Embryonic facial prominence (tissue), 1 donor: ENCODE results near the gene ABHD12.

Source experiments
- DNase-seq: peaks from one replicate; pipeline ENCODE4 v3.0.0-alpha.2; 2016; ENCODE audit errors: extremely low spot score

Gene ABHD12

GRCh38 chr20:25382704-25383370 lies 7.8 kb downstream of the ABHD12 start:
- no peak for DNase-seq

GRCh38 chr20:25380945-25381614 lies 9.6 kb downstream of the ABHD12 start:
- no peak for DNase-seq

GRCh38 chr20:25378884-25379733 lies 11.5 kb downstream of the ABHD12 start:
- no peak for DNase-seq

- DNase-seq: no peak
These were observed 12.3 kb downstream of the ABHD12 start for GRCh38 chr20:25378189-25378883.

GRCh38 chr20:25376886-25377285 lies 13.7 kb downstream of the ABHD12 start:
- DNase-seq: no peak

- DNase-seq: no peak
These were observed 14.4 kb downstream of the ABHD12 start for GRCh38 chr20:25376236-25376635.

- no peak for DNase-seq
These were observed 15.8 kb downstream of the ABHD12 start for GRCh38 chr20:25374842-25375241.

GRCh38 chr20:25372584-25373336 lies 17.9 kb downstream of the ABHD12 start:
- DNase-seq: no peak

- no peak for DNase-seq
These were observed 20.7 kb downstream of the ABHD12 start for GRCh38 chr20:25369971-25370370.

- no peak for DNase-seq
These were observed 21.1 kb downstream of the ABHD12 start for GRCh38 chr20:25369529-25369928.

- no peak for DNase-seq
These were observed 21.7 kb downstream of the ABHD12 start for GRCh38 chr20:25368976-25369375.

- DNase-seq: no peak
These were observed 22.1 kb downstream of the ABHD12 start for GRCh38 chr20:25368526-25368925.

GRCh38 chr20:25364879-25365699 lies 25.5 kb downstream of the ABHD12 start:
- DNase-seq: no peak

- no peak for DNase-seq
These were observed 26.4 kb downstream of the ABHD12 start for GRCh38 chr20:25364180-25364788.

GRCh38 chr20:25361287-25361683 lies 29.4 kb downstream of the ABHD12 start:
- DNase-seq: no peak

GRCh38 chr20:25360631-25361286 lies 29.9 kb downstream of the ABHD12 start:
- DNase-seq: no peak

- no peak for DNase-seq
These were observed 34.2 kb downstream of the ABHD12 start for GRCh38 chr20:25356271-25356933.

- DNase-seq: no peak
These were observed 34.8 kb downstream of the ABHD12 start for GRCh38 chr20:25355866-25356265.
